Measurements from ENCODE around the gene COL18A1. TPM values are rescaled to one million over a fixed set of nuclear protein-coding genes. Genes with fewer than 3 reads are reported as not detected.

The COL18A1 gene
- total RNA-seq, 1 experiment from 2014 or later, result 838 TPM

DNA sequence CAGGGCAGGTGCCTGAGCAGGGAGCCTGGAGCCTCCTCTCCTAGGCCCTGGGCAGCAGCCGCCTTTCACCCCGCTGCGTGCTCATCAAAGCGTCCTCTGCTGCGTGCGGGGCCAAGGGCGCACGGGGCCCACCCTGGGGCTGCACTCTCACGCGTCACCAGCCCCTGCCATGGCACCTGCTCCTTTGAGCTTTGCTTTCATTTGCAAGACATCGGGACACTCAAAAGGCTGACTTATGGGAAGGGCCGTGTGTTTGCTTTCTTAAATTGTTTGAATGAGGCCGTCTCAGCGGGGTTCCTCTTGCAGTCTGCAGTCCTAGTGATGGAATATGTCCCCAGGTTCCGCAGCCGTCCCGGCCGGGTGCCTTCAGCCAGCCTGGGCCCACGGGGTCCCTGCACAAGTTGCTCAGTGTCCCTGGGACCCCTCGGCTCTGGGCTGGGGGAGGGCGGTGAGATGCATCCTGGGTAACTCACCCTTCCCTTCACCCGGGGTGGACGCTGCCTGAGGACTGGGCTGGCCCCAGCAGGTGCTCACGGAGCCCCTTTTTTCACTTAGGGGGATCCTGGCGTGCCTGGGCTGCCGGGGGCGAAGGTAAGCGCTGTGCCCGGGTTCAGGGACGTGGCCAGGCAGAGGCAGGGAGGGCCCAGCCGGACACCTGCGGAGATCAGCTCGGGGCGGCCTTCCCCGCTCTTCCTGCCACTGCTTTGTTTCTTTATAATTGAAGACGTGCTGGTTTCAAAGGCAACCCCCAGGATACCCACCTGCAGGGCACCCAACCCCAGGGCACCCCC, 84.2 kb downstream of the COL18A1 start:
- no peak for DNase-seq (ENCODE audit: low read depth)
- in situ Hi-C loops (cut with HindIII; ENCODE audit: low pct_unique_long_range_greater_than_20kb, low sequenced_read_pairs), result no loop called here

DNA sequence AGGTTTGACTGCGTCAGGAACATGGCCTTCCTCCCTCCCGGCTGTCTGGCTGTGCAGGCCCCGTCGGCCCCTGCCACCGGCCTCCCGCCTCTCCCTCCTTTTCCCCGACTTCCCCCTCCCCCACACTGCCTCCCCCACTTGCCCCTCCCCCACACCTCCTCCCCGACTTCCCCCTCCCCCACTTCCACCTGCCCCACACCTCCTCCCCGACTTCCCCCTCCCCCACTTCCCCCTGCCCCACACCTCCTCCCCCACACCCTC, 84.7 kb downstream of the COL18A1 start:
- in situ Hi-C loops (cut with HindIII; ENCODE audit: low pct_unique_long_range_greater_than_20kb, low sequenced_read_pairs), result no loop called here
- DNase-seq (ENCODE audit: low read depth), result no peak

DNA sequence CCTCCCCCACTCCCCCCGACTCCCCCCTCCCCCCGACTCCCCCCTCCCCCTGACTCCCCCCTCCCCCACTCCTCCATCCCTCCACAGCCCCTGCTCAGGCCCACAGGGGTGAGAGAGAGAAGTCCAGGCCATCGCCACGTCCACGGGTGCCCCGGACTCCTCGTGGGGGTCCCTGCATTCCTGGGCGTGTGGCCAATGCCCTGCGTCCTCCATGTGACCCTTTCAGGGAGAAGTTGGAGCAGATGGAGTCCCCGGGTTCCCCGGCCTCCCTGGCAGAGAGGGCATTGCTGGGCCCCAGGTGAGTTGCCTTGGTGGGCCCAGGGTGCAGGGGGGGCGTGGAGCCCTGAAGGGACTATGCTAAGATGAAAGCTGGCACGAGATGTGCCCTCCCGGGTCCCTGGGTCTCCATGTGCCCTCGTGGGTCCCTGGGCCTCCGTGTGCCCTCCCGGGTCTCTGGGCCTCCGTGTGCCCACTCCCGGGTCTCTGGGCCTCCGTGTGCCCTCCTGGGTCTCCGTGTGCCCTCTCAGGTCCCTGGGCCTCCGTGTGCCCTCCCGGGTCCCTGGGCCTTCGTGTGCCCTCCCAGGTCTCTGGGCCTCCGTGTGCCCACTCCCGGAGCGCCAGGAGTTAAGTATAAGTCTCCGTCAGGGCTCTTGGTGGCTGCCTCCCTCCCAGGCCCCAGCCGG, 85.2 kb downstream of the COL18A1 start:
- DNase-seq (ENCODE audit: low read depth), result no peak
- in situ Hi-C loops (cut with HindIII; ENCODE audit: low pct_unique_long_range_greater_than_20kb, low sequenced_read_pairs), result no loop called here

DNA sequence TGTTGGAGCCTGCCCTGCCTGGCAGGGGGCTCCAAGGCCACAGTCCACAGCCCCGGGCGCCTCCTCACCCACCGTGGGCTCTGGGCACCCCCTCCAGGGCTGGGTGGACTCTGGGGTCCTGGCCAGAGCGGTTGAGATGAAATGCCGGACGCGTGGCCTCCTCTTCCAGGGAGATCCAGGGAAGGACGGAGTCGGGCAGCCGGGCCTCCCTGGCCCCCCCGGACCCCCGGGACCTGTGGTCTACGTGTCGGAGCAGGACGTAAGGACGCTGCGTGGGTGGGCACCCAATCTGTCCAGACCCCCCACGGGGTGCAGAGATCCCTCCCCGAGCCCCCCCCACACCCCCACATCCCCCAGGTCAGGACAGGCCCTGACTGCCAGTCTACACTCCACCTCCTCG, 86.1 kb downstream of the COL18A1 start:
- no peak for DNase-seq (ENCODE audit: low read depth)
- in situ Hi-C loops (cut with HindIII; ENCODE audit: low pct_unique_long_range_greater_than_20kb, low sequenced_read_pairs), result no loop called here

DNA sequence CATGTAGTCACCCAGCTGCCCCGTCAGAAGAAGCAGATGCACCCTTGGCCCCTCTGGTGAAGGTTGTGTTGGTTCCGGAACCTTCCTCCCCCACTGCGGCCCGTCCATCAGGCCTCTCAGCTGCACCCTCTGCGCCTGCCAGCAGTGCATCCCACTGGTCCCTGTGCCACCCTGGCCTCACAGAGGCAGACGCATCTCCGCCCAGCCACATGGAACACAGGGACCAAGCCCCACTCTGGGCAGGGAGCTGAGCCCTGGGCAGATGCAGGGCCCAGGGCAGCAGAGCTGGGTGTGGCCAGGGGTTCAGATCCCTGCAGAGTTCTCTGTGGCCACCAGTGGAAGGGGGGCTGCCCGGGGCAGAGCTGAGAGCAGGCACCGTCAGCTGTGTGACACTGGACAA, 86.7 kb downstream of the COL18A1 start:
- in situ Hi-C loops (cut with HindIII; ENCODE audit: low pct_unique_long_range_greater_than_20kb, low sequenced_read_pairs), result no loop called here
- no peak for DNase-seq (ENCODE audit: low read depth)

DNA sequence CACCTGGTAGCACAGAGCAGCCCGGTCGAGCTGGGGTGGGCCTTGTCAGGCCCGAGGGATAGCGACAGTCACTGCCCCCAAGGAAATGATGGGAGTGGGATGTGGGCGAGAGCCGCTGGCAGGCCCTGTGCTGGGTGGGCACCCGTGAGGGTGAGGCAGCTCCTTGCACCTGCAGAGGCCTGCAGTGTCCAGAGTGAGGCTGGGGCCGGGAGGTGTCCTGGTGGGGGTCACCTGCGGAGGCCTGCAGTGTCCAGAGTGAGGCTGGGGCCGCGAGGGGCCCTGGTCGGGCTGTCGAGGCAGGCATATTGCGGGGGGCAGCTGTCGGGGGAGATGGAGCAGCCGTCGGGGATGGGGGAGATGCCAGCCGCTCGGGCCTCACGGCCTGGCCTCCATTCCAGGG, 87.8 kb downstream of the COL18A1 start:
- in situ Hi-C loops (cut with HindIII; ENCODE audit: low pct_unique_long_range_greater_than_20kb, low sequenced_read_pairs), result no loop called here
- no peak for DNase-seq (ENCODE audit: low read depth)

GRCh38 chr21:45493401-45494001, 88.5 kb downstream of the COL18A1 start:
- DNase-seq (ENCODE audit: low read depth), result no peak
- in situ Hi-C loops (cut with HindIII; ENCODE audit: low pct_unique_long_range_greater_than_20kb, low sequenced_read_pairs), result no loop called here

DNA sequence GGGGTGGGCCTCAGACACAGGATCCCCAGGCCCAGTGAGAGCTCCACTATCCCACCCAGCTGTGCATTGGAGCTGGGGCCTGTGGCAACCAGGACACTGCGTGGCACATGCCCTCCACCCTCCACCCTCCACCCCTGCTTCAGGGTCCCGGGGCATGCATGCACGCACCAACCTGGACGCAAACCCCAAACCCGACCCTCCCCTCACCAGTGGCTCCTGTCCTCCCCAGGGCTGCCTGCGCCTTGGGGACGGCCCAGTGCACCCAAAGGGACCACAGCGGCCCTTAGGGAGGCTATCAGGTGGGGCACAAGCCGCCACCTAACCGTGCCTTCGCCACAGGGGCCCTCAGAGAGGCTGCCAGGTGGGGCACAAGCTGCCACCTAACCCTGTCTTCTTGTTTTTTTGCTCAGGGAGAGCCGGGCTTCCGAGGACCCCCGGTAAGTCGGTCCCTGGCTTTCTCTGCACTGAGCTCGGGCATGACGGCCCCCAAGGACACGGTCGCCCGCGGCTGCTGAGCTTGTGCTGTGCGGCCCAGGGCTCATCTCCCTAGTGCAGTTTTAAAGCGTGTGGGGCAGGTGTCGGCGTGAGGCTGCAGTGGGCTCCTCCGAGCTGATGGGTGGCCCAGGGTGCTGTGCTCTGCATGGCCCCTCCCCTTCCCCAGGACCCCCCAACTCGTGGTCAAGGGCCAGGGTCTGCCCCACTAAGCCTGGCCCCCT, 89.3 kb downstream of the COL18A1 start:
- DNase-seq (ENCODE audit: low read depth), result no peak
- in situ Hi-C loops (cut with HindIII; ENCODE audit: low pct_unique_long_range_greater_than_20kb, low sequenced_read_pairs), result no loop called here

GRCh38 chr21:45494851-45495680, 90.1 kb downstream of the COL18A1 start:
- in situ Hi-C loops (cut with HindIII; ENCODE audit: low pct_unique_long_range_greater_than_20kb, low sequenced_read_pairs), result no loop called here
- no peak for DNase-seq (ENCODE audit: low read depth)

DNA sequence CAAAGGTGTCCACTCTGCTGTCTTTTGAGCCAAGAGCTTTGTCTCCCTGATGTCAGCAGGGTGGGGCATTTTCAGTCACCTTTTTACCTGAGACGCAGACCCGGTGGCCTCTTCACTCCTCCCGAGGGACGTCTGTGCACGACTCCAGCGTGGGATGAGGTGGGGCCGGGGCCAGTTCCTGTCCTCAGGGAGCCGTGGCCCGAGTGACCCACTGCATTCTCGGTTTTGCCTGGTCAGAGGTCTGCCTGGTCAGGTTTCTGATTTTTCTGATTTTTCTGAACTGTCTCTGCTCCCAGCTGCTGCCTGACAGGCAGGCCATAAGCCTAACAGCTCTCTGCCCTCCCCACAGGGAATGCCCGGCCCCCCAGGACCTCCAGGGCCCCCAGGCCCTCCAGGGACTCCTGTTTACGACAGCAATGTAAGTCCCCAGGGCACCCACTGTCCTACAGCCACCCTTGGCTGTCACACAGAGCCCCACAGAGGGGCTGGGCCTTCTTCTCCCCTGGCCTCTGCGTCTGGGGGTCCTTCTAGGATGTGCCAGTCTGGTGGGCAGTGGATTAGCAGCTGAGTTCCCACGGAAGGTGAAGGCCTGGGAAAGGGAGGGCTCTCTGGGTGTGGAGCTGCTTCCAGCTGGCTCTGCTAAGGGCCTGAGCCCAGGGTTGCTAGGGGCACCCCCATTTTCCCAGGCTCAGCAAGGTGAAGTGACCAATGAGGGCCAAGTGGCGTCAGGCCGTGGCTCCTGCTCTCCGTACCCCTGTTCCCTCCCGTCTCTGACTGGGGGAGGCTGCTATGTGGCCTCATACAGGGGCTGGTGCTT, 91.4 kb downstream of the COL18A1 start:
- in situ Hi-C loops (cut with HindIII; ENCODE audit: low pct_unique_long_range_greater_than_20kb, low sequenced_read_pairs), result no loop called here
- DNase-seq (ENCODE audit: low read depth), result no peak

DNA sequence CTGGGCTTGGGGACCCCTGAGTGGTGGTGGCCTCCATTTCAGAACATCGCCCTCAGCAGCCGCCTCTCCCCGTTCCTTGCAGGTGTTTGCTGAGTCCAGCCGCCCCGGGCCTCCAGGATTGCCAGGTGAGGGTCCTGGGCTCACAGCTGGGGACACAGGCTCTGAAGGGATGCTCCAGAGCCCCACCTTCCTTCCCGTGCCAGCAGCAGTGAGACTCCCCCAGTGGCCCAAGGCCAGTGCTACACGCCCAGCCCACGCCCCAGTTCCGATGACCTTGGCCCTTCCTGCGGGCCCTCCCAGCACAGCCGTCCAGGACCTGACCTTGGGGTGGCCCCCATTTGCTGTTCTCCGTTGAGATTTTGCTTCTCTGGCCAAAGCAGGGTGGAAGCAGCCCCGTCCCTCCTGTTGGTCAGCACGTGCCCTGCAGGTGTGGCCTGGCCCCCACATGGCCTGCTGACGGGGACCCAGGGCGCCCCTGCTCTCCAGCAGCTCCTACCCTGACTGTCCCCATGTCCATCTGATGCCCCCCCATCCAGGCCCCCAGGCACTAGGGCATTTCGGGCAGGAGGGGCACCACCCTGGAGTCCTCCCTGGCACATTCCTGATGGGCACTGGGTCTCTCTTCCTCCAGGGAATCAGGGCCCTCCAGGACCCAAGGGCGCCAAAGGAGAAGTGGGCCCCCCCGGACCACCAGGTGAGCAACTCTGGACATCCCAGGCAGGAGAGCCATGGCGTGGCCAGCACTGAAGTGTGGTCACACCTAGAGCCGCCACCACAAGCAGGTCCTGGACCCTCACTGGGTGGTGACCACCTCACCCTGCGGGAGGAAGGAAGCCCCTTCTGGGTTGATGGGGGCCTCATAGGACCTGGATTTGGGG, 92.2 kb downstream of the COL18A1 start:
- in situ Hi-C loops (cut with HindIII; ENCODE audit: low pct_unique_long_range_greater_than_20kb, low sequenced_read_pairs), result no loop called here
- no peak for DNase-seq (ENCODE audit: low read depth)

DNA sequence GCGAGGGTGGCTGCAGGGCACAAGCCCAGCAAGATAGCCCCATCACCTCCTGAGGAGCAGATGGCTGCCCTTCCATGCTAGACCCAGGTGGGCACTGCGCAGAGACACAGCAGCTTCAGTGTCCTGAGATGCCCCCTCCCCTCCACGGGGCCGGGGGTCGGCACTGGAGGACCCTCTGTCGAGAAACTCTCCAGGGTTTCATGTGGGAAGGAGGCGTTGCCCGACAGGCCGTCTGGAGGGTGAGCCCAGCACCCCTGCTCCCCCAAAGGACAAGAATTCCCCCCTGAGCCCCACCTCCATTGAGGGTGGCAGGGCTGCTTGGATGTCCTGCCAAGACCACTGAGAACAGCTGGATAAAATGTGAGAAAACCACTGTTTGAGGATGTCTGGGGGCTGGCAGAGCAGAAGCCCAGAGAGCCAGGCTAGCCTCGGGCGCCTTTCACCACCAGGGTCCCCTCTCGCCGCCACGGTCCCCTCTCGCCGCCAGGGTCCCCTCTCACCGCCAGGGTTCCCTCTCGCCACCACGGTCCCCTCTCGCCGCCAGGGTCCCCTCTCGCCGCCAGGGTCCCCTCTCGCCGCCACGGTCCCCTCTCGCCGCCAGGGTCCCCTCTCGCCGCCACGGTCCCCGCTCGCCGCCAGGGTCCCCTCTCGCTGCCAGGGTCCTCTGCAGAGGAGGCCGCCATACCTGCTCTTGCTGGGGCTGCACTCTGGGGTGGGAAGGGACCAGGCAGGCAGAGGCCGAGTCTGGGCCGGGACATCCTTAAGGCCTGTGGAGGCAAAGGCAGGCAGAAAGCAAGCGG, 93.1 kb downstream of the COL18A1 start:
- in situ Hi-C loops (cut with HindIII; ENCODE audit: low pct_unique_long_range_greater_than_20kb, low sequenced_read_pairs), result no loop called here
- DNase-seq (ENCODE audit: low read depth), result no peak

DNA sequence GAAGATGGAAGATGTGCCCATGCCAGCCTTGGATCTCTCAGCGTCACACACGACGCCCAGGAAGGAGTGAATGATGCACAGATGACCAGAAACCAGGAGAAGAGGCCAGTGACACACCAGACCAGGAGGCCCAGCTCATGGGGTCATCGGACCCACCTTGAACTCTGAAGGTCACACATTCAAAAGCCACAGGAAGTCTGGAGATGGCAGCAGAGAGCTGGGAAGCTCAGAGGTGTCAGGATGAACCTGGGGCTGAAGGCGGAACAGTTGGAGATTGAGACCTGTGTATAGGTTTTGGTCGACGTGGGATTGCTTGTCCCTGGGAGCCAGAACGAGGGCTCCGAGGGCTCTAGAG, 93.7 kb downstream of the COL18A1 start:
- in situ Hi-C loops (cut with HindIII; ENCODE audit: low pct_unique_long_range_greater_than_20kb, low sequenced_read_pairs), result no loop called here

DNA sequence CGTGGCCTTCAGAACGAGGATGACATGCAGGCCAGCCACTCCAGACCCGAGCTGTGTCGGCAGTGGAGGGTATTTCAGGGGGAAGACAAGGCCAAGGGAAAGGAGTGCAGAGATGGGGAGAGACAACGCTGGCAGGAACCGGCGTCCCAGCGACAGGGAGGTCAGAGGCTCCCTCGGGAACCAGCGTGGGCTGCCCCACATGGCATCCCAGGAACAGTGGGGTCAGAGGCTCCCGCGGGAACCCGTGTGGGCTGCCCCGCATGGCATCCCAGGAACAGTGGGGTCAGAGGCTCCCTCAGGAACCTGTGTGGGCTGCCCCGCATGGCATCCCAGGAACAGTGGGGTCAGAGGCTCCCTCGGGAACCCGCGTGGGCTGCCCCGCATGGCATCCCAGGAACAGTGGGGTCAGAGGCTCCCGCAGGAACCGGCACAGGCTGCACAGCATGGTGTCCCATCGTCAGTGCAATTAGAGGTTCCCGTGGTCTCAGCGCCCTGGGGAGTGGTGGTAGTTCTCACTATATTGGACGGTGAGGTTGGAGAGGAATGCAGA, 94.3 kb downstream of the COL18A1 start:
- DNase-seq (ENCODE audit: low read depth), result no peak
- in situ Hi-C loops (cut with HindIII; ENCODE audit: low pct_unique_long_range_greater_than_20kb, low sequenced_read_pairs), result no loop called here

More for the DNA sequence above, 93.7 kb downstream of the COL18A1 start:
- no peak for DNase-seq (ENCODE audit: low read depth)

GRCh38 chr21:45499970-45500577, 95.1 kb downstream of the COL18A1 start:
- in situ Hi-C loops (cut with HindIII; ENCODE audit: low pct_unique_long_range_greater_than_20kb, low sequenced_read_pairs), result loop anchor here (25.0 kb wide), 1 partner anchor 163 kb away; no protein-coding TSS in a partner anchor
- DNase-seq (ENCODE audit: low read depth), result no peak

Measured in Caki2 (cell line).